ENCODE data around the gene MMP26. TPM values are rescaled to one million over a fixed set of nuclear protein-coding genes. Genes with fewer than 3 reads are reported as not detected.

Gene MMP26
- total and polyA plus RNA-seq, 10 donors, result not detected

DNA sequence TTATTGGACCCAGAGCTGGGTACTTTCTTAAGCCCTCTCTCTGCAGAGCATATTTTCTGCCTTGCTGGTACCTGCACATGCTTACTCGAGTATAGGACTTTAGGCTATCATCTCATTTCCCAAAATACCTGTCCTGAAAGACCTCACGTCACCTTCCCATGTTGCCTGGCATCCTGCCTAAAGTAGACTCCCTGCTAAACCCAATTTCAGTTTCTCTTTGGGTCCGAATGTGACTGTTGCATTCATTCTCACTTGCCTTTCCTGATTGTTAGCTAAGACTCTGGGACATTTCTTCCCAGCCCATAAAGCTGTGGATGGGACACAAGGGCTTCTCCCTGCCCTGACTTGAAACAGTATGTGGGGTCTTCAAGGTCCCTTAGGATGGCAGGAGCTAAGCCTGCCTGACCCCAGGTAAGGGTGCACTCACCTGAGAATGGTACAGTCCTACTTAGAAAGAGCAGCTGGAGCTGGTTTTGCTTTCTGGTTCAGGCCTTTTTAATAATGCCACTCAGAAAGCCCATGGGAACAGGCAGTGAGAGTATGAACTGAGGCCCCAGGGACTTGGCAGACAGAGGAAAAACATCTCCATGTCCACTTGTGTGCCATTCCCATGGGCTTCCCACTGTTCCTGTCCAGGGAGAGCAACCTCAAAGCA lies 19.8 kb upstream of the MMP26 start:
- no peaks in the 10 kb centered on the region for H3K9me3 ChIP-seq
- TF ChIP-seq POLR2AphosphoS5 (IDR thresholded peaks at IDR 0.05) (no peak), POLR2A (IDR thresholded peaks at IDR 0.05) (no peak)
- TF ChIP-seq, protein P1, sequence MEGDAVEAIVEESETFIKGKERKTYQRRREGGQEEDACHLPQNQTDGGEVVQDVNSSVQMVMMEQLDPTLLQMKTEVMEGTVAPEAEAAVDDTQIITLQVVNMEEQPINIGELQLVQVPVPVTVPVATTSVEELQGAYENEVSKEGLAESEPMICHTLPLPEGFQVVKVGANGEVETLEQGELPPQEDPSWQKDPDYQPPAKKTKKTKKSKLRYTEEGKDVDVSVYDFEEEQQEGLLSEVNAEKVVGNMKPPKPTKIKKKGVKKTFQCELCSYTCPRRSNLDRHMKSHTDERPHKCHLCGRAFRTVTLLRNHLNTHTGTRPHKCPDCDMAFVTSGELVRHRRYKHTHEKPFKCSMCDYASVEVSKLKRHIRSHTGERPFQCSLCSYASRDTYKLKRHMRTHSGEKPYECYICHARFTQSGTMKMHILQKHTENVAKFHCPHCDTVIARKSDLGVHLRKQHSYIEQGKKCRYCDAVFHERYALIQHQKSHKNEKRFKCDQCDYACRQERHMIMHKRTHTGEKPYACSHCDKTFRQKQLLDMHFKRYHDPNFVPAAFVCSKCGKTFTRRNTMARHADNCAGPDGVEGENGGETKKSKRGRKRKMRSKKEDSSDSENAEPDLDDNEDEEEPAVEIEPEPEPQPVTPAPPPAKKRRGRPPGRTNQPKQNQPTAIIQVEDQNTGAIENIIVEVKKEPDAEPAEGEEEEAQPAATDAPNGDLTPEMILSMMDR (IDR thresholded peaks at IDR 0.05 in 8 of 11, conservative IDR thresholded peaks at IDR 0.05 in 3 of 11), result no peak
- 63 to 86% (median 76%) methylated on average over 3 of the region's 3 CpGs for WGBS, 5 donors
- no peaks in the 10 kb centered on the region for H3K27me3 ChIP-seq (replicated peaks in 1 of 7)
- no peak for DNase-seq
- no peak overlapping the region for H3K4me3 ChIP-seq
- no peaks in the 10 kb centered on the region for H3K4me1 ChIP-seq
- H3K27ac ChIP-seq, result no peak overlapping the region
- intact Hi-C loops (cut with DNase I; ENCODE audit: low total_unique reads), result no loop called here
- H3K36me3 ChIP-seq, result no peaks in the 10 kb centered on the region

DNA sequence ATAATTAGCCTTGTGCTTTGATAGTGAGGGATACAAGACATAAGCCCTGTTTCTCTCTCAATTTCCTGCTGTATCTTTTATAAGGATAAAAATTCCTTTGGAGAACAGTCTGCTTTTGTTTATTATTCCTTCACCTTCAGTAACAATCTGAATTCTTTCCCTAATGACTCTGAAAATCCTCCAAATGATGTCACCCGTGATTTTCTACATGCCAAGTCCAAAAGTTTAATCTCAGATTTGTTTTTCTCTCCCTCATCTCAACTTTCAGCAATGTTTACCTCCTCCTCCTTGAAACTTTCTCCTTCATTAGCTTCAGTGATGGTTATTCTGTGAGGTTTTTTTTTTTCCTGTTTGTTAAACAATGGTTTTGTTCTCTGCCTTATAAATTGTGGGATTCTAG lies 9.1 kb upstream of the MMP26 start:
- Histone ChIP-seq H3K4me1 (no peaks in the 10 kb centered on the region), H3K36me3 (no peaks in the 10 kb centered on the region), H3K27me3 (replicated peaks in 1 of 7) (no peaks in the 10 kb centered on the region), H3K27ac (no peak overlapping the region), H3K4me3 (no peak overlapping the region), H3K9me3 (no peaks in the 10 kb centered on the region)
- WGBS, 5 donors, result 44 to 70% (median 62%) methylated on average over 1 of the region's 1 CpG
- no peak for DNase-seq
- intact Hi-C loops (cut with DNase I; ENCODE audit: low total_unique reads), result no loop called here
- TF ChIP-seq POLR2A (IDR thresholded peaks at IDR 0.05) (no peak), POLR2AphosphoS5 (IDR thresholded peaks at IDR 0.05) (no peak)
- TF ChIP-seq, protein P1 (IDR thresholded peaks at IDR 0.05 in 8 of 11, conservative IDR thresholded peaks at IDR 0.05 in 3 of 11), result no peak

DNA sequence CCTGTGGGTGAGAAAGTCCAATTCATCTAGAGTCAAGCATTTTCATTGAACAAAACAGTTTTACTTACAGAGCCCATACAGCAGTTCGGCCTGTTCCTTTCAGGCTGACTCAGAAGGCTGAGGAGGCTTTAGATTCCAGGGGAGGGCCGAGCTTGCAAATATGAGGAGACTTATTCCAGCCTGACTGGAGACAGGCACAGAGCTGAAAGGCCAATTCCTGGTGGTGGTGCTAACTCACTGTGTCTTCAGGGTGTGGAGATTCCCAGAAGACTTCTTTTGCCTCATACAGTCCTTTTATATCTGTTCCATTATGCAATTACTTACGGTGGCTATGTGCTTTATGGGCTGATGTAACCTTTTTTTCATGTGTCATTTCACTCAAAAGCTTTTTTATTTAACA lies 7.0 kb upstream of the MMP26 start, which contains the start of gene OR51E2:
Gene OR51E2, minus strand, starts transcription at position 269 of the 400 bp plus-strand sequence. CDS start 15,142 bp downstream, outside the sequence.
- intact Hi-C loops (cut with DNase I; ENCODE audit: low total_unique reads), result no loop called here

More for the DNA sequence above, 7.0 kb upstream of the MMP26 start, which contains the start of gene OR51E2:
- Histone ChIP-seq H3K36me3 (no peaks in the 10 kb centered on the region), H3K9me3 (no peaks in the 10 kb centered on the region), H3K27me3 (replicated peaks in 1 of 7) (no peaks in the 10 kb centered on the region), H3K4me1 (no peaks in the 10 kb centered on the region), H3K27ac (no peak within 1 kb of the TSS), H3K4me3 (no peak within 1 kb of the TSS)
- TF ChIP-seq POLR2A (IDR thresholded peaks at IDR 0.05), result no peak
- TF ChIP-seq POLR2AphosphoS5 (IDR thresholded peaks at IDR 0.05), result no peak
- TF ChIP-seq, protein P1 (IDR thresholded peaks at IDR 0.05 in 8 of 11, conservative IDR thresholded peaks at IDR 0.05 in 3 of 11), result no peak
- no peak for DNase-seq
- WGBS, 5 donors, result 73 to 85% (median 81%) methylated on average over 3 of the region's 3 CpGs
